Measurements from ENCODE around the gene RAB40B. TPM values are rescaled to one million over a fixed set of nuclear protein-coding genes. Genes with fewer than 3 reads are reported as not detected.

Gene RAB40B
- total and polyA plus RNA-seq, 8 donors, result 3.4 to 15.8 (median 6.5) TPM

GRCh38 chr17:82677353-82677925, 21.1 kb downstream of the RAB40B start:
- H3K36me3 ChIP-seq, result no peaks in the 10 kb centered on the region
- WGBS, 2 donors, result 87 to 90% methylated on average over 23 of the region's 23 CpGs
- H3K9me3 ChIP-seq, result no peaks in the 10 kb centered on the region
- ATAC-seq (no peak), FAIRE-seq (no peak), DNase-seq (peak in 2 of 6 donors; percentile 29 to 35)
- no peak overlapping the region for H3K27ac ChIP-seq
- no peaks in the 10 kb centered on the region for H3K27me3 ChIP-seq
- H3K4me1 ChIP-seq, result no peaks in the 10 kb centered on the region
- TF ChIP-seq CTCF (IDR thresholded peaks at IDR 0.05), result no peak
- intact Hi-C loops (cut with DNase I), result no loop called here
- no peak overlapping the region for H3K4me3 ChIP-seq

- no peak overlapping the region for H3K4me3 ChIP-seq
- ATAC-seq (no peak), FAIRE-seq (no peak), DNase-seq (peak in 2 of 6 donors; percentile 31 to 37)
- no peaks in the 10 kb centered on the region for H3K27me3 ChIP-seq
- no peaks in the 10 kb centered on the region for H3K4me1 ChIP-seq
- no peak for TF ChIP-seq CTCF (IDR thresholded peaks at IDR 0.05)
- H3K9me3 ChIP-seq, result no peaks in the 10 kb centered on the region
- H3K27ac ChIP-seq, result no peak overlapping the region
- intact Hi-C loops (cut with DNase I), result no loop called here
- H3K36me3 ChIP-seq, result no peaks in the 10 kb centered on the region
- 86 to 88% methylated on average over 18 of the region's 18 CpGs for WGBS, 2 donors
Observed at GRCh38 chr17:82675476-82676245, 22.8 kb downstream of the RAB40B start.

GRCh38 chr17:82674656-82675475, 23.6 kb downstream of the RAB40B start:
- FAIRE-seq, result no peak
- no peak overlapping the region for H3K4me3 ChIP-seq
- DNase-seq, result peak in 2 of 6 donors; percentile 9 to 12
- TF ChIP-seq CTCF (IDR thresholded peaks at IDR 0.05), result no peak
- H3K27me3 ChIP-seq, result no peaks in the 10 kb centered on the region
- intact Hi-C loops (cut with DNase I), result no loop called here
- no peaks in the 10 kb centered on the region for H3K4me1 ChIP-seq
- H3K36me3 ChIP-seq, result no peaks in the 10 kb centered on the region
- WGBS, 2 donors, result 80% methylated on average over 20 of the region's 20 CpGs
- H3K9me3 ChIP-seq, result no peaks in the 10 kb centered on the region
- ATAC-seq, result no peak
- H3K27ac ChIP-seq, result no peak overlapping the region

- Histone ChIP-seq H3K27ac (no peak overlapping the region), H3K4me1 (no peaks in the 10 kb centered on the region), H3K36me3 (no peaks in the 10 kb centered on the region), H3K9me3 (no peaks in the 10 kb centered on the region), H3K27me3 (no peaks in the 10 kb centered on the region), H3K4me3 (no peak overlapping the region)
- peak in 2 of 6 donors; percentile 1 to 18 for DNase-seq
- ATAC-seq, result no peak
- TF ChIP-seq CTCF (IDR thresholded peaks at IDR 0.05), result no peak
- WGBS, 2 donors, result 89 to 93% methylated on average over 19 of the region's 19 CpGs
- no peak for FAIRE-seq
- intact Hi-C loops (cut with DNase I), result no loop called here
Observed at GRCh38 chr17:82670661-82671450, 27.6 kb downstream of the RAB40B start.
